GM19395 (cell line): Measurements from ENCODE around the gene ZYG11A.

Source experiments
- ATAC-seq: cut with Tn5 transposase; IDR thresholded peaks from one replicate; pipeline ENCODE4 v1.9.1; 2021; ENCODE audit warnings: mild to moderate bottlenecking, moderate library complexity; ENCODE audit not compliant: unreplicated experiment

ZYG11A gene

GRCh38 chr1:52876843-52877242, 34.3 kb downstream of the ZYG11A start:
- no peak for ATAC-seq

GRCh38 chr1:52877554-52877953, 35.0 kb downstream of the ZYG11A start:
- ATAC-seq = no peak

- ATAC-seq = no peak
Measured at GRCh38 chr1:52880206-52880605, 37.6 kb downstream of the ZYG11A start.

- ATAC-seq = no peak
Measured at GRCh38 chr1:52887483-52887882, 44.9 kb downstream of the ZYG11A start.

- no peak for ATAC-seq
Measured at GRCh38 chr1:52892424-52893215, 50.1 kb downstream of the ZYG11A start.

GRCh38 chr1:52899445-52899894, 56.9 kb downstream of the ZYG11A start:
- no peak for ATAC-seq

GRCh38 chr1:52900402-52900801, 57.8 kb downstream of the ZYG11A start:
- no peak for ATAC-seq

- no peak for ATAC-seq
Measured at GRCh38 chr1:52901384-52901783, 58.8 kb downstream of the ZYG11A start.

GRCh38 chr1:52904208-52904926, 61.8 kb downstream of the ZYG11A start:
- ATAC-seq = no peak

GRCh38 chr1:52904927-52905698, 62.6 kb downstream of the ZYG11A start:
- ATAC-seq = peak; percentile 52

- ATAC-seq = no peak
Measured at GRCh38 chr1:52906135-52906603, 63.6 kb downstream of the ZYG11A start.

- ATAC-seq = no peak
Measured at GRCh38 chr1:52907068-52907811, 64.7 kb downstream of the ZYG11A start.

- ATAC-seq = no peak
Measured at GRCh38 chr1:52907812-52908153, 65.2 kb downstream of the ZYG11A start.

GRCh38 chr1:52911541-52911940, 69.0 kb downstream of the ZYG11A start:
- ATAC-seq = no peak

- ATAC-seq = no peak
Measured at GRCh38 chr1:52913014-52913413, 70.5 kb downstream of the ZYG11A start.

- no peak for ATAC-seq
Measured at GRCh38 chr1:52913537-52913936, 71.0 kb downstream of the ZYG11A start.

GRCh38 chr1:52914463-52914862, 71.9 kb downstream of the ZYG11A start:
- no peak for ATAC-seq

GRCh38 chr1:52915211-52915854, 72.8 kb downstream of the ZYG11A start:
- ATAC-seq = no peak

GRCh38 chr1:52915855-52916220, 73.3 kb downstream of the ZYG11A start:
- ATAC-seq = no peak

GRCh38 chr1:52916241-52916975, 73.8 kb downstream of the ZYG11A start:
- ATAC-seq = no peak
